HepG2 (cell line): ENCODE data around the gene CLPTM1. TPM values are rescaled to one million over a fixed set of nuclear protein-coding genes. Genes with fewer than 3 reads are reported as not detected.

Source experiments
- ATAC-seq: fragments of 200-7000 bp; cut with Tn5 transposase; 3 replicates; pipeline ENCODE4 v1.9.1; 2020; ENCODE audit warnings: mild to moderate bottlenecking, moderate library complexity
- BruUV-seq: library from RNA; stranded (reverse); fragments of 400-500 nt; replicated peaks from 2 replicates; lab custom pipeline; 2021; lab: Mats Ljungman, UMichigan
- CTCF ChIA-PET: fragments of 300-600 bp; formaldehyde crosslinking; extraction: SDS; loops from one replicate; lab custom pipeline; 2021; ENCODE audit warnings: low total read pairs, inconsistent platforms, low intra/inter-chr PET ratio; lab: Yijun Ruan, JAX
- POLR2A ChIA-PET: fragments of 350-600 bp; sonication (Branson Sonifier 250); formaldehyde crosslinking; loops from one replicate; lab custom pipeline; 2020; ENCODE audit warnings: antibody characterized with exemption, inconsistent platforms; lab: Yijun Ruan, JAX
- DNase-seq: peaks from one replicate; pipeline ENCODE4 v3.0.0-alpha.2; 2015; ENCODE audit warnings: low spot score
- FAIRE-seq: peaks from 3 replicates; lab custom pipeline; 2011; peaks lifted over from hg19 to GRCh38; lab: Jason Lieb, UNC
- H2AFZ ChIP-seq: one replicate; pipeline ENCODE4 v1.6.1; 2011; ENCODE audit warnings: low read length, inconsistent platforms
- H3K27ac ChIP-seq: fragments of 300-600 bp; 3 replicates; pipeline ENCODE4 v1.8.0; 2011; ENCODE audit warnings: mixed run types, mild to moderate bottlenecking, mixed read lengths, low read length, inconsistent platforms; ENCODE audit not compliant: insufficient read depth; ENCODE audit errors: extremely low read length
- H3K27me3 ChIP-seq, 2 experiments: fragments of 200-600 bp in 1 of 2; 2 replicates in 1 of 2; 3 replicates in 1 of 2; pipeline versions ENCODE4 v1.6.0 to v1.8.0; 2011; ENCODE audit warnings: low read length in 2 of 2, mild to moderate bottlenecking in 2 of 2, moderate library complexity in 2 of 2, inconsistent platforms in 1 of 2; ENCODE audit not compliant: insufficient read depth in 2 of 2, control insufficient read depth in 1 of 2
- H3K36me3 ChIP-seq, 2 experiments: fragments of 200-600 bp in 1 of 2; replicated peaks in 1 of 2; 2 replicates in 1 of 2; 3 replicates in 1 of 2; pipeline versions ENCODE4 v1.5.1 to v1.8.0; 2011; ENCODE audit warnings: low read length in 2 of 2, inconsistent platforms in 1 of 2; ENCODE audit not compliant: insufficient read depth in 2 of 2, control insufficient read depth in 1 of 2
- H3K4me1 ChIP-seq: 2 replicates; pipeline ENCODE4 v1.5.1; 2012; ENCODE audit warnings: low read length, inconsistent platforms; ENCODE audit not compliant: insufficient read depth
- H3K4me2 ChIP-seq: 2 replicates; pipeline ENCODE4 v1.6.0; 2011; ENCODE audit warnings: low read depth, low read length, inconsistent platforms
- H3K4me3 ChIP-seq, 3 experiments: fragments of 200-600 bp in 1 of 3; sonication (generic), shearing (Covaris generic) in 1 of 3; replicated peaks in 1 of 3; 2 replicates each; pipeline ENCODE4 v1.5.1; 2011 to 2016; ENCODE audit warnings: low read length in 3 of 3, inconsistent platforms in 2 of 3, low read depth in 2 of 3, mild to moderate bottlenecking in 2 of 3, control low read depth in 1 of 3, mixed read lengths in 1 of 3; ENCODE audit not compliant: insufficient read depth in 1 of 3
- H3K79me2 ChIP-seq: one replicate; pipeline ENCODE4 v1.6.1; 2011; ENCODE audit warnings: low read length, inconsistent platforms; ENCODE audit not compliant: insufficient read depth
- H3K9ac ChIP-seq: 2 replicates; pipeline ENCODE4 v1.6.0; 2011; ENCODE audit warnings: mild to moderate bottlenecking, low read depth, low read length, inconsistent platforms; ENCODE audit not compliant: insufficient read depth
- H3K9me3 ChIP-seq: 2 replicates; pipeline ENCODE4 v1.5.1; 2012; ENCODE audit warnings: mild to moderate bottlenecking, low read length
- H4K20me1 ChIP-seq: 2 replicates; pipeline ENCODE4 v1.6.0; 2011; ENCODE audit warnings: inconsistent platforms, mild to moderate bottlenecking, low read length, moderate library complexity; ENCODE audit not compliant: insufficient read depth
- JUN ChIP-seq: sonication (generic); formaldehyde crosslinking; IDR thresholded peaks from 2 replicates; pipeline ENCODE4 v1.4.0; 2020; ENCODE audit warnings: mild to moderate bottlenecking, missing genetic modification reagents
- TRIM24 ChIP-seq: sonication (generic); formaldehyde crosslinking; IDR thresholded peaks from 2 replicates; pipeline ENCODE4 v1.8.0; 2022; ENCODE audit warnings: mild to moderate bottlenecking, missing genetic modification reagents
- ZNF350 ChIP-seq: sonication (generic); formaldehyde crosslinking; IDR thresholded peaks from 2 replicates; pipeline ENCODE4 v1.4.0; 2020; ENCODE audit warnings: mild to moderate bottlenecking, low read depth, missing genetic modification reagents, borderline replicate concordance
- ZNF768 ChIP-seq: sonication (generic); formaldehyde crosslinking; IDR thresholded peaks from 2 replicates; pipeline ENCODE4 v1.4.0; 2020; ENCODE audit warnings: missing genetic modification reagents
- ZSCAN21 ChIP-seq: sonication (generic); formaldehyde crosslinking; IDR thresholded peaks from 2 replicates; pipeline ENCODE4 v1.8.0; 2022; ENCODE audit warnings: mild to moderate bottlenecking, missing genetic modification reagents, moderate library complexity, borderline replicate concordance
- WGBS: methylation state at CpG from one replicate; pipeline ENCODE4 v1.1.6; 2017; ENCODE audit warnings: low lambda C conversion rate; 5-methylcytosine and 5-hydroxymethylcytosine counted together
- in situ Hi-C: cut with HindIII; loops from 2 replicates; pipeline ENCODE4 v1.10.0; 2017; ENCODE audit warnings: low pct_unique_long_range_greater_than_20kb; ENCODE audit not compliant: extremely low pct_ligation_motif_present
- intact Hi-C: fragments of 100-400 bp; cut with micrococcal nuclease; formaldehyde crosslinking; loops from one replicate; pipeline ENCODE4 v1.10.0; 2022; ENCODE audit not compliant: unreplicated experiment
- polyA plus RNA-seq, 8 experiments: library from polyadenylated mRNA; depleted of rRNA in 3 of 8; stranded (reverse) in 7 of 8; unstranded in 1 of 8; fragments of >200 nt; fragmentation: Illumina TruSeq in 4 of 8; extraction: Trizol in 4 of 8; gene quantifications; 2 replicates each; pipeline versions ENCODE4 v1.2.1 to v1.2.3, GENCODE V29; 2011 to 2016; ENCODE audit warnings: low read depth in 4 of 8, missing spikeins in 1 of 8, mixed read lengths in 1 of 8; ENCODE audit not compliant: insufficient read depth in 1 of 8
- total RNA-seq, 5 experiments: library from RNA; depleted of rRNA; stranded (reverse); fragments of >200 nt; fragmentation: Illumina TruSeq; extraction: Trizol; gene quantifications; 2 replicates each; pipeline ENCODE4 v1.2.3, GENCODE V29; 2016; ENCODE audit warnings: low read depth in 1 of 5
- TF ChIP-seq, protein P1 (sequence below): IDR thresholded peaks from 2 replicates; pipeline ENCODE4 v1.6.1; 2016; ENCODE audit warnings: low read depth, missing genetic modification reagents, missing compliant biosample characterization
- TF ChIP-seq, protein P2 (sequence below), 2 experiments: fragments of 450-650 bp in 1 of 2; sonication (generic) in 1 of 2; formaldehyde crosslinking in 1 of 2; IDR thresholded peaks; 2 replicates each; pipeline versions ENCODE4 v1.6.1 to v1.8.0; 2016 to 2022; ENCODE audit warnings: antibody characterized with exemption in 1 of 2, mild to moderate bottlenecking in 1 of 2, missing genetic modification reagents in 1 of 2

The CLPTM1 gene
- total and polyA plus RNA-seq, 2 of the 13 experiments (the other 11 are each of a cell fraction or from before 2014, with no cell fraction given): 34.9 to 42.8 TPM

DNA sequence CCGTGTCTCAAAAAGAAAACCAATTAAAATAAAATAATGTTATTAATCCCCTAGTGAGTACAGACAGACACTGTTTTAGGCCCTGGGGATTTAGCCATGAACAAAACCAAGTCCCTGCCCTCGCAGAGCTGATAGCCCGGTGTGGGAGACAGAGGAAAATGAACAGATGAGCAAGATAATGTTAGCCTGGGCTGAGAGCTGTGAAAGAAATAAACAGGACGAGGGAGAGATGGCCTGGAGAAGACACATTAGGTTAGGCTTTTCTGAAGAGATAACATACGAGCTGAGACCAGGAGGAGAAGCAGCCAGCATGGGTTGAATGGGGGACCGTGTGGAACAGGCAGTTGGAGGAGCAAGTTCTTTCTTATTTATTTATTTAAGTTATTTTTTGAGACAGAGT, 55.1 kb downstream of the CLPTM1 start (continued):
- TF ChIP-seq, protein P1, sequence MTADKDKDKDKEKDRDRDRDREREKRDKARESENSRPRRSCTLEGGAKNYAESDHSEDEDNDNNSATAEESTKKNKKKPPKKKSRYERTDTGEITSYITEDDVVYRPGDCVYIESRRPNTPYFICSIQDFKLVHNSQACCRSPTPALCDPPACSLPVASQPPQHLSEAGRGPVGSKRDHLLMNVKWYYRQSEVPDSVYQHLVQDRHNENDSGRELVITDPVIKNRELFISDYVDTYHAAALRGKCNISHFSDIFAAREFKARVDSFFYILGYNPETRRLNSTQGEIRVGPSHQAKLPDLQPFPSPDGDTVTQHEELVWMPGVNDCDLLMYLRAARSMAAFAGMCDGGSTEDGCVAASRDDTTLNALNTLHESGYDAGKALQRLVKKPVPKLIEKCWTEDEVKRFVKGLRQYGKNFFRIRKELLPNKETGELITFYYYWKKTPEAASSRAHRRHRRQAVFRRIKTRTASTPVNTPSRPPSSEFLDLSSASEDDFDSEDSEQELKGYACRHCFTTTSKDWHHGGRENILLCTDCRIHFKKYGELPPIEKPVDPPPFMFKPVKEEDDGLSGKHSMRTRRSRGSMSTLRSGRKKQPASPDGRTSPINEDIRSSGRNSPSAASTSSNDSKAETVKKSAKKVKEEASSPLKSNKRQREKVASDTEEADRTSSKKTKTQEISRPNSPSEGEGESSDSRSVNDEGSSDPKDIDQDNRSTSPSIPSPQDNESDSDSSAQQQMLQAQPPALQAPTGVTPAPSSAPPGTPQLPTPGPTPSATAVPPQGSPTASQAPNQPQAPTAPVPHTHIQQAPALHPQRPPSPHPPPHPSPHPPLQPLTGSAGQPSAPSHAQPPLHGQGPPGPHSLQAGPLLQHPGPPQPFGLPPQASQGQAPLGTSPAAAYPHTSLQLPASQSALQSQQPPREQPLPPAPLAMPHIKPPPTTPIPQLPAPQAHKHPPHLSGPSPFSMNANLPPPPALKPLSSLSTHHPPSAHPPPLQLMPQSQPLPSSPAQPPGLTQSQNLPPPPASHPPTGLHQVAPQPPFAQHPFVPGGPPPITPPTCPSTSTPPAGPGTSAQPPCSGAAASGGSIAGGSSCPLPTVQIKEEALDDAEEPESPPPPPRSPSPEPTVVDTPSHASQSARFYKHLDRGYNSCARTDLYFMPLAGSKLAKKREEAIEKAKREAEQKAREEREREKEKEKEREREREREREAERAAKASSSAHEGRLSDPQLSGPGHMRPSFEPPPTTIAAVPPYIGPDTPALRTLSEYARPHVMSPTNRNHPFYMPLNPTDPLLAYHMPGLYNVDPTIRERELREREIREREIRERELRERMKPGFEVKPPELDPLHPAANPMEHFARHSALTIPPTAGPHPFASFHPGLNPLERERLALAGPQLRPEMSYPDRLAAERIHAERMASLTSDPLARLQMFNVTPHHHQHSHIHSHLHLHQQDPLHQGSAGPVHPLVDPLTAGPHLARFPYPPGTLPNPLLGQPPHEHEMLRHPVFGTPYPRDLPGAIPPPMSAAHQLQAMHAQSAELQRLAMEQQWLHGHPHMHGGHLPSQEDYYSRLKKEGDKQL (CRISPR knock-in tag): no peak
- no peak for TF ChIP-seq JUN

DNA sequence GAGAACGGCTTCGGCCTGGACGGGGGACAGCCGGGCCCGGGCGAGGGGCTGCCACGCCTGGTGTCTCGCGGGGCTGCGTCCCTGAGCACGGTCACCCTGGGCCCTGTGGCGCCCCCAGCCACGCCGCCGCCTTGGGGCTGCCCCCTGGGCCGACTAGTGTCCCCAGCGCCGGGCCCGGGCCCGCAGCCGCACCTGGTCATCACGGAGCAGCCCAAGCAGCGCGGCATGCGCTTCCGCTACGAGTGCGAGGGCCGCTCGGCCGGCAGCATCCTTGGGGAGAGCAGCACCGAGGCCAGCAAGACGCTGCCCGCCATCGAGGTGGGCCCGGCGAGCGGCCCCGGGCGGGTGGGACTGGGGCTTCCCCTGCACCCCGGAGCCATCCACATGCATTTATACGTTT, 56.8 kb downstream of the CLPTM1 start:
- Histone ChIP-seq H3K4me2 (no peak overlapping the region), H3K4me1 (peaks cover 9% of the 10 kb centered on the region; the same call in 1 of the 2 replicates), H3K36me3 (no peaks in the 10 kb centered on the region; a peak in 1 of 5 replicates), H3K4me3 (no peak overlapping the region), H3K9me3 (no peaks in the 10 kb centered on the region), H3K9ac (no peak overlapping the region), H3K27ac (no peak overlapping the region), H2AFZ (no peak overlapping the region), H4K20me1 (no peaks in the 10 kb centered on the region), H3K79me2 (no peaks in the 10 kb centered on the region), H3K27me3 (no peaks in the 10 kb centered on the region)
- WGBS: 97% methylated on average over 15 of the region's 42 CpGs
- ChIA-PET CTCF (no interaction called here), POLR2A (interaction anchor here (1.2 kb wide), 1 partner anchor 27 kb away, joined by 4 read pairs; the partner anchor contains the start of gene CLASRP)
- ATAC-seq (no peak), FAIRE-seq (no peak), DNase-seq (no peak)
- BruUV-seq: no TSS peak
- in situ Hi-C loops (loop anchor here (10.0 kb wide), 1 partner anchor 113 kb away; no protein-coding TSS in a partner anchor), intact Hi-C loops (no loop called here)
- TF ChIP-seq, protein P2, sequence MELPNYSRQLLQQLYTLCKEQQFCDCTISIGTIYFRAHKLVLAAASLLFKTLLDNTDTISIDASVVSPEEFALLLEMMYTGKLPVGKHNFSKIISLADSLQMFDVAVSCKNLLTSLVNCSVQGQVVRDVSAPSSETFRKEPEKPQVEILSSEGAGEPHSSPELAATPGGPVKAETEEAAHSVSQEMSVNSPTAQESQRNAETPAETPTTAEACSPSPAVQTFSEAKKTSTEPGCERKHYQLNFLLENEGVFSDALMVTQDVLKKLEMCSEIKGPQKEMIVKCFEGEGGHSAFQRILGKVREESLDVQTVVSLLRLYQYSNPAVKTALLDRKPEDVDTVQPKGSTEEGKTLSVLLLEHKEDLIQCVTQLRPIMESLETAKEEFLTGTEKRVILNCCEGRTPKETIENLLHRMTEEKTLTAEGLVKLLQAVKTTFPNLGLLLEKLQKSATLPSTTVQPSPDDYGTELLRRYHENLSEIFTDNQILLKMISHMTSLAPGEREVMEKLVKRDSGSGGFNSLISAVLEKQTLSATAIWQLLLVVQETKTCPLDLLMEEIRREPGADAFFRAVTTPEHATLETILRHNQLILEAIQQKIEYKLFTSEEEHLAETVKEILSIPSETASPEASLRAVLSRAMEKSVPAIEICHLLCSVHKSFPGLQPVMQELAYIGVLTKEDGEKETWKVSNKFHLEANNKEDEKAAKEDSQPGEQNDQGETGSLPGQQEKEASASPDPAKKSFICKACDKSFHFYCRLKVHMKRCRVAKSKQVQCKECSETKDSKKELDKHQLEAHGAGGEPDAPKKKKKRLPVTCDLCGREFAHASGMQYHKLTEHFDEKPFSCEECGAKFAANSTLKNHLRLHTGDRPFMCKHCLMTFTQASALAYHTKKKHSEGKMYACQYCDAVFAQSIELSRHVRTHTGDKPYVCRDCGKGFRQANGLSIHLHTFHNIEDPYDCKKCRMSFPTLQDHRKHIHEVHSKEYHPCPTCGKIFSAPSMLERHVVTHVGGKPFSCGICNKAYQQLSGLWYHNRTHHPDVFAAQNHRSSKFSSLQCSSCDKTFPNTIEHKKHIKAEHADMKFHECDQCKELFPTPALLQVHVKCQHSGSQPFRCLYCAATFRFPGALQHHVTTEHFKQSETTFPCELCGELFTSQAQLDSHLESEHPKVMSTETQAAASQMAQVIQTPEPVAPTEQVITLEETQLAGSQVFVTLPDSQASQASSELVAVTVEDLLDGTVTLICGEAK (IDR thresholded peaks at IDR 0.05): no peak
- TF ChIP-seq, protein P2 (CRISPR knock-in tag; IDR thresholded peaks at IDR 0.05): no peak
- no peak for TF ChIP-seq ZNF350
- TF ChIP-seq ZSCAN21 (CRISPR knock-in tag): no peak
- TF ChIP-seq TRIM24 (CRISPR knock-in tag): no peak
- TF ChIP-seq ZNF768 (CRISPR knock-in tag): no peak
